Esophagus muscularis mucosa (tissue), 3 donors: ENCODE data around the gene ANO8.

ENCODE experiments used
- POLR2AphosphoS5 ChIP-seq, 2 donors: sonication (generic); formaldehyde crosslinking; IDR thresholded peaks; one replicate each; pipeline ENCODE4 v1.6.1; 2017; ENCODE audit warnings: antibody characterized with exemption in 2 of 2
- TF ChIP-seq, protein P1 (sequence below), 3 experiments: fragments of 200-600 bp in 2 of 3; fragments of 450-650 bp in 1 of 3; sonication (generic) in 2 of 3; IDR thresholded peaks; one replicate each; pipeline ENCODE4 v1.5.1; 2017 to 2019; ENCODE audit warnings: antibody characterized with exemption in 3 of 3, mild to moderate bottlenecking in 2 of 3, moderate library complexity in 1 of 3

DNA sequence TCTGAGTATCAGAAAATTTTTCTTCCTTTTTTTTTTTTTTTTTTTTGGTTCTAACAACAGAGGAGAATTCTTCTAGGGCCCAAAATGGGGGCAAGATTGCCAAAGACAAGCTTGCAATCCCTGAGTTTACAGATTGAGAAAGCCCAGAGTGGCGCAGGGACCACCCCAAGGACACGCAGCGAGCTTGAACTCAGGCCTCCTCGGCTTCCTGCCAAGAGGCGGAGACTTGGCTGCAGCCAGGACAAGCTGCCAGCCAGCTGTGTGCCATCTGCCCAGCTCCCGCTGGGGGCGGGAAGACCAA, 29.5 kb downstream of the ANO8 start:
- TF ChIP-seq, protein P1, sequence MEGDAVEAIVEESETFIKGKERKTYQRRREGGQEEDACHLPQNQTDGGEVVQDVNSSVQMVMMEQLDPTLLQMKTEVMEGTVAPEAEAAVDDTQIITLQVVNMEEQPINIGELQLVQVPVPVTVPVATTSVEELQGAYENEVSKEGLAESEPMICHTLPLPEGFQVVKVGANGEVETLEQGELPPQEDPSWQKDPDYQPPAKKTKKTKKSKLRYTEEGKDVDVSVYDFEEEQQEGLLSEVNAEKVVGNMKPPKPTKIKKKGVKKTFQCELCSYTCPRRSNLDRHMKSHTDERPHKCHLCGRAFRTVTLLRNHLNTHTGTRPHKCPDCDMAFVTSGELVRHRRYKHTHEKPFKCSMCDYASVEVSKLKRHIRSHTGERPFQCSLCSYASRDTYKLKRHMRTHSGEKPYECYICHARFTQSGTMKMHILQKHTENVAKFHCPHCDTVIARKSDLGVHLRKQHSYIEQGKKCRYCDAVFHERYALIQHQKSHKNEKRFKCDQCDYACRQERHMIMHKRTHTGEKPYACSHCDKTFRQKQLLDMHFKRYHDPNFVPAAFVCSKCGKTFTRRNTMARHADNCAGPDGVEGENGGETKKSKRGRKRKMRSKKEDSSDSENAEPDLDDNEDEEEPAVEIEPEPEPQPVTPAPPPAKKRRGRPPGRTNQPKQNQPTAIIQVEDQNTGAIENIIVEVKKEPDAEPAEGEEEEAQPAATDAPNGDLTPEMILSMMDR (IDR thresholded peaks at IDR 0.05): no peak
- no peak for TF ChIP-seq POLR2AphosphoS5 (IDR thresholded peaks at IDR 0.05)
